WTC11 (cell line): Measurements from ENCODE around the gene BLMH. TPM values are rescaled to one million over a fixed set of nuclear protein-coding genes. Genes with fewer than 3 reads are reported as not detected.

Source experiments
- ATAC-seq: fragments of 200-7000 bp; cut with Tn5 transposase; 2 replicates; pipeline ENCODE4 v1.10.0; 2021; ENCODE audit warnings: mild to moderate bottlenecking, moderate library complexity
- CTCF ChIA-PET: fragments of 300-600 bp; sonication (Branson Sonifier 250); formaldehyde crosslinking; loops from one replicate; lab custom pipeline; 2021; ENCODE audit warnings: antibody characterized with exemption; lab: Charles Lee
- POLR2A ChIA-PET: fragments of 350-600 bp; sonication (Branson Sonifier 250); formaldehyde crosslinking; loops from one replicate; lab custom pipeline; 2021; ENCODE audit warnings: antibody characterized with exemption; lab: Charles Lee
- DNase-seq: peaks from one replicate; pipeline ENCODE4 v3.0.0; 2021; ENCODE audit warnings: low spot score
- H3K27ac Mint-ChIP-seq: 2 replicates; pipeline ENCODE4 v1.8.0; 2021; ENCODE audit warnings: mixed read lengths
- H3K27me3 Mint-ChIP-seq: 2 replicates; pipeline ENCODE4 v1.8.0; 2021; ENCODE audit warnings: low read depth, mild to moderate bottlenecking, moderate library complexity, mixed read lengths
- H3K36me3 Mint-ChIP-seq: 2 replicates; pipeline ENCODE4 v1.8.0; 2021; ENCODE audit warnings: mixed read lengths
- H3K4me1 Mint-ChIP-seq: 2 replicates; pipeline ENCODE4 v1.8.0; 2022; ENCODE audit warnings: mixed read lengths
- H3K4me3 Mint-ChIP-seq: 2 replicates; pipeline ENCODE4 v1.8.0; 2021; ENCODE audit warnings: mild to moderate bottlenecking, moderate library complexity, mixed read lengths
- H3K9me3 Mint-ChIP-seq: 2 replicates; pipeline ENCODE4 v1.8.0; 2021; ENCODE audit warnings: mixed read lengths
- ATF1 ChIP-seq: sonication (generic); formaldehyde crosslinking; IDR thresholded peaks from 2 replicates; pipeline ENCODE4 v1.8.1; 2023; ENCODE audit warnings: mild to moderate bottlenecking, moderate library complexity, missing genetic modification reagents
- ATF3 ChIP-seq: sonication (generic); formaldehyde crosslinking; conservative IDR thresholded peaks from 2 replicates; pipeline ENCODE4 v1.8.1; 2022; ENCODE audit warnings: mild to moderate bottlenecking, missing genetic modification reagents
- CBFB ChIP-seq: sonication (generic); formaldehyde crosslinking; IDR thresholded peaks from 2 replicates; pipeline ENCODE4 v1.8.1; 2022; ENCODE audit warnings: mild to moderate bottlenecking, low read depth, missing genetic modification reagents
- CREM ChIP-seq: sonication (generic); formaldehyde crosslinking; IDR thresholded peaks from 2 replicates; pipeline ENCODE4 v1.8.1; 2022; ENCODE audit warnings: mild to moderate bottlenecking, missing genetic modification reagents, moderate library complexity
- GABPB1 ChIP-seq: sonication (generic); formaldehyde crosslinking; IDR thresholded peaks from 2 replicates; pipeline ENCODE4 v1.8.1; 2023; ENCODE audit warnings: mild to moderate bottlenecking, missing genetic modification reagents
- GRHL2 ChIP-seq: fragments of 250-450 bp; sonication (Bioruptor Pico); IDR thresholded peaks from 2 replicates; pipeline ENCODE4 v1.8.0; 2022; ENCODE audit warnings: mild to moderate bottlenecking, moderate library complexity; ENCODE audit not compliant: insufficient replicate concordance, severe bottlenecking
- NFATC4 ChIP-seq: fragments of 250-450 bp; sonication (Bioruptor Pico); IDR thresholded peaks from 2 replicates; pipeline ENCODE4 v1.9.0; 2021; ENCODE audit warnings: mild to moderate bottlenecking
- NFE2L1 ChIP-seq: sonication (generic); formaldehyde crosslinking; IDR thresholded peaks from 2 replicates; pipeline ENCODE4 v1.8.1; 2023; ENCODE audit warnings: missing genetic modification reagents
- NR1H2 ChIP-seq: sonication (generic); formaldehyde crosslinking; IDR thresholded peaks from 2 replicates; pipeline ENCODE4 v1.9.0; 2021; ENCODE audit warnings: mild to moderate bottlenecking, moderate library complexity, missing genetic modification reagents
- SOX15 ChIP-seq: fragments of 250-450 bp; sonication (Bioruptor Pico); IDR thresholded peaks from 2 replicates; pipeline ENCODE4 v1.9.0; 2021; ENCODE audit warnings: mild to moderate bottlenecking
- TCF7 ChIP-seq: sonication (generic); formaldehyde crosslinking; IDR thresholded peaks from 2 replicates; pipeline ENCODE4 v1.8.0; 2022; ENCODE audit warnings: mild to moderate bottlenecking, low read depth, missing genetic modification reagents, moderate library complexity
- TEAD1 ChIP-seq: sonication (generic); formaldehyde crosslinking; IDR thresholded peaks from 2 replicates; pipeline ENCODE4 v1.8.0; 2022; ENCODE audit warnings: mild to moderate bottlenecking, missing genetic modification reagents
- TP53 ChIP-seq: sonication (generic); formaldehyde crosslinking; IDR thresholded peaks from 2 replicates; pipeline ENCODE4 v1.8.1; 2023; ENCODE audit warnings: mild to moderate bottlenecking, missing genetic modification reagents
- USF2 ChIP-seq: sonication (generic); formaldehyde crosslinking; IDR thresholded peaks from 2 replicates; pipeline ENCODE4 v1.8.1; 2023; ENCODE audit warnings: mild to moderate bottlenecking, missing genetic modification reagents, moderate library complexity
- ZNF121 ChIP-seq: sonication (generic); formaldehyde crosslinking; IDR thresholded peaks from 2 replicates; pipeline ENCODE4 v1.8.0; 2023; ENCODE audit warnings: missing genetic modification reagents
- ZNF219 ChIP-seq: sonication (generic); formaldehyde crosslinking; IDR thresholded peaks from 2 replicates; pipeline ENCODE4 v1.8.0; 2023; ENCODE audit warnings: missing genetic modification reagents, mild to moderate bottlenecking, borderline replicate concordance
- ZNF396 ChIP-seq: fragments of 250-450 bp; sonication (Bioruptor Pico); IDR thresholded peaks from 2 replicates; pipeline ENCODE4 v1.8.0; 2021; ENCODE audit warnings: mild to moderate bottlenecking, moderate library complexity, borderline replicate concordance
- ZNF425 ChIP-seq: fragments of 250-450 bp; sonication (Bioruptor Pico); conservative IDR thresholded peaks from 2 replicates; pipeline ENCODE4 v1.9.0; 2021; ENCODE audit warnings: mild to moderate bottlenecking
- total RNA-seq: library from RNA; stranded (reverse); gene quantifications from 3 replicates; pipeline ENCODE4 v1.2.3, GENCODE V29; 2021
- TF ChIP-seq, protein P1 (sequence below): sonication (generic); formaldehyde crosslinking; IDR thresholded peaks from 2 replicates; pipeline ENCODE4 v1.8.0; 2022; ENCODE audit warnings: mild to moderate bottlenecking, missing genetic modification reagents
- TF ChIP-seq, protein P2 (sequence below): sonication (generic); formaldehyde crosslinking; IDR thresholded peaks from 2 replicates; pipeline ENCODE4 v1.8.1; 2023; ENCODE audit warnings: mild to moderate bottlenecking, missing genetic modification reagents, moderate library complexity

The BLMH gene
- total RNA-seq, 1 experiment from 2014 or later: 63.9 TPM

- POLR2A ChIA-PET: no interaction called here
- CTCF ChIA-PET: no interaction called here
- DNase-seq: no peak
- Mint-ChIP-seq H3K27ac (no peak overlapping the region), H3K9me3 (no peaks in the 10 kb centered on the region), H3K4me1 (no peaks in the 10 kb centered on the region), H3K36me3 (no peaks in the 10 kb centered on the region), H3K4me3 (no peak overlapping the region), H3K27me3 (no peaks in the 10 kb centered on the region)
- ATAC-seq: no peak
- no peak for TF ChIP-seq ZNF121 (CRISPR knock-in tag)
- no peak for TF ChIP-seq ZNF396 (CRISPR knock-in tag)
- no peak for TF ChIP-seq NFATC4 (CRISPR knock-in tag)
Measured at GRCh38 chr17:30324723-30325122, 33.0 kb upstream of the BLMH start.

- ATAC-seq: no peak
- TF ChIP-seq SOX15 (CRISPR knock-in tag) (no peak), GABPB1 (CRISPR knock-in tag) (no peak), ZNF425 (CRISPR knock-in tag) (no peak), NR1H2 (CRISPR knock-in tag) (no peak), TP53 (CRISPR knock-in tag) (no peak), NFE2L1 (CRISPR knock-in tag) (no peak), TEAD1 (CRISPR knock-in tag) (no peak), USF2 (CRISPR knock-in tag) (no peak), ATF1 (CRISPR knock-in tag) (no peak), TCF7 (CRISPR knock-in tag) (no peak), CBFB (CRISPR knock-in tag) (no peak), ZNF219 (CRISPR knock-in tag) (no peak), GRHL2 (CRISPR knock-in tag) (no peak), ATF3 (CRISPR knock-in tag) (no peak), ZNF121 (CRISPR knock-in tag) (no peak), CREM (CRISPR knock-in tag) (no peak)
- TF ChIP-seq, protein P1, sequence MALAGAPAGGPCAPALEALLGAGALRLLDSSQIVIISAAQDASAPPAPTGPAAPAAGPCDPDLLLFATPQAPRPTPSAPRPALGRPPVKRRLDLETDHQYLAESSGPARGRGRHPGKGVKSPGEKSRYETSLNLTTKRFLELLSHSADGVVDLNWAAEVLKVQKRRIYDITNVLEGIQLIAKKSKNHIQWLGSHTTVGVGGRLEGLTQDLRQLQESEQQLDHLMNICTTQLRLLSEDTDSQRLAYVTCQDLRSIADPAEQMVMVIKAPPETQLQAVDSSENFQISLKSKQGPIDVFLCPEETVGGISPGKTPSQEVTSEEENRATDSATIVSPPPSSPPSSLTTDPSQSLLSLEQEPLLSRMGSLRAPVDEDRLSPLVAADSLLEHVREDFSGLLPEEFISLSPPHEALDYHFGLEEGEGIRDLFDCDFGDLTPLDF (CRISPR knock-in tag): no peak
- TF ChIP-seq, protein P2, sequence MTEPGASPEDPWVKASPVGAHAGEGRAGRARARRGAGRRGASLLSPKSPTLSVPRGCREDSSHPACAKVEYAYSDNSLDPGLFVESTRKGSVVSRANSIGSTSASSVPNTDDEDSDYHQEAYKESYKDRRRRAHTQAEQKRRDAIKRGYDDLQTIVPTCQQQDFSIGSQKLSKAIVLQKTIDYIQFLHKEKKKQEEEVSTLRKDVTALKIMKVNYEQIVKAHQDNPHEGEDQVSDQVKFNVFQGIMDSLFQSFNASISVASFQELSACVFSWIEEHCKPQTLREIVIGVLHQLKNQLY (CRISPR knock-in tag): no peak
- TF ChIP-seq, all 79 proteins: peak for 0
- Mint-ChIP-seq H3K27me3 (no peaks in the 10 kb centered on the region), H3K4me1 (no peaks in the 10 kb centered on the region), H3K27ac (no peak overlapping the region), H3K4me3 (no peak overlapping the region), H3K36me3 (no peaks in the 10 kb centered on the region), H3K9me3 (no peaks in the 10 kb centered on the region)
- POLR2A ChIA-PET: no interaction called here
- no peak for DNase-seq
- CTCF ChIA-PET: interaction anchor here (1.7 kb wide), 1 partner anchor 12 kb away, joined by 4 read pairs; no protein-coding TSS in a partner anchor
Measured at GRCh38 chr17:30323895-30324319, 32.2 kb upstream of the BLMH start.
